ENCODE measurements around the gene PCSK9.

Gene PCSK9

GRCh38 chr1:55052221-55053142, 13.1 kb downstream of the PCSK9 start:
- no peak overlapping the region for H3K27ac ChIP-seq
- TF ChIP-seq, protein P1, sequence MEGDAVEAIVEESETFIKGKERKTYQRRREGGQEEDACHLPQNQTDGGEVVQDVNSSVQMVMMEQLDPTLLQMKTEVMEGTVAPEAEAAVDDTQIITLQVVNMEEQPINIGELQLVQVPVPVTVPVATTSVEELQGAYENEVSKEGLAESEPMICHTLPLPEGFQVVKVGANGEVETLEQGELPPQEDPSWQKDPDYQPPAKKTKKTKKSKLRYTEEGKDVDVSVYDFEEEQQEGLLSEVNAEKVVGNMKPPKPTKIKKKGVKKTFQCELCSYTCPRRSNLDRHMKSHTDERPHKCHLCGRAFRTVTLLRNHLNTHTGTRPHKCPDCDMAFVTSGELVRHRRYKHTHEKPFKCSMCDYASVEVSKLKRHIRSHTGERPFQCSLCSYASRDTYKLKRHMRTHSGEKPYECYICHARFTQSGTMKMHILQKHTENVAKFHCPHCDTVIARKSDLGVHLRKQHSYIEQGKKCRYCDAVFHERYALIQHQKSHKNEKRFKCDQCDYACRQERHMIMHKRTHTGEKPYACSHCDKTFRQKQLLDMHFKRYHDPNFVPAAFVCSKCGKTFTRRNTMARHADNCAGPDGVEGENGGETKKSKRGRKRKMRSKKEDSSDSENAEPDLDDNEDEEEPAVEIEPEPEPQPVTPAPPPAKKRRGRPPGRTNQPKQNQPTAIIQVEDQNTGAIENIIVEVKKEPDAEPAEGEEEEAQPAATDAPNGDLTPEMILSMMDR (conservative IDR thresholded peaks at IDR 0.05) = no peak

GRCh38 chr1:55053265-55053954, 14.1 kb downstream of the PCSK9 start:
- TF ChIP-seq, protein P1 (conservative IDR thresholded peaks at IDR 0.05) = no peak
- H3K27ac ChIP-seq = no peak overlapping the region

DNA sequence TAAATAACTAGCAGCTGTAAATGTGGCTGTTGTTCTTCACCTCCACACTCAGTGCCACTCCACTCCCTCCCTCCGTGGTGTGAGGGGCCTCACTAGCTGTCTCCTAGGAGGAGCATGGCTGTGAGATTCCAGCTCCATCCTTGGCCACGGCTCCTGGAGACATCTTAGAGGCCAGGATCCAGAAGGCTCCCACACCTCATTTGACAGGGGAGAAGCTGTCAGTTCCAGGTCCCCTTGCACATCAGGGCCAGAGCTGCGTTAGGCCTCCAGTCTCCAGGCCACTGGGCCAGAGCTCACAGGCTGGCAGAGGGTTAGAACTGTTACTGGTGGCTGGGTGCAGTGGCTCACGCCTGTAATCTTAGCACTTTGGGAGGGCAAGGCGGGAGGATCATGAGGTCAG, 15.0 kb downstream of the PCSK9 start:
- TF ChIP-seq, protein P1 (conservative IDR thresholded peaks at IDR 0.05) = no peak
- H3K27ac ChIP-seq = no peak overlapping the region

GRCh38 chr1:55055084-55055882, 15.9 kb downstream of the PCSK9 start:
- no peak overlapping the region for H3K27ac ChIP-seq
- TF ChIP-seq, protein P1 (conservative IDR thresholded peaks at IDR 0.05) = no peak

DNA sequence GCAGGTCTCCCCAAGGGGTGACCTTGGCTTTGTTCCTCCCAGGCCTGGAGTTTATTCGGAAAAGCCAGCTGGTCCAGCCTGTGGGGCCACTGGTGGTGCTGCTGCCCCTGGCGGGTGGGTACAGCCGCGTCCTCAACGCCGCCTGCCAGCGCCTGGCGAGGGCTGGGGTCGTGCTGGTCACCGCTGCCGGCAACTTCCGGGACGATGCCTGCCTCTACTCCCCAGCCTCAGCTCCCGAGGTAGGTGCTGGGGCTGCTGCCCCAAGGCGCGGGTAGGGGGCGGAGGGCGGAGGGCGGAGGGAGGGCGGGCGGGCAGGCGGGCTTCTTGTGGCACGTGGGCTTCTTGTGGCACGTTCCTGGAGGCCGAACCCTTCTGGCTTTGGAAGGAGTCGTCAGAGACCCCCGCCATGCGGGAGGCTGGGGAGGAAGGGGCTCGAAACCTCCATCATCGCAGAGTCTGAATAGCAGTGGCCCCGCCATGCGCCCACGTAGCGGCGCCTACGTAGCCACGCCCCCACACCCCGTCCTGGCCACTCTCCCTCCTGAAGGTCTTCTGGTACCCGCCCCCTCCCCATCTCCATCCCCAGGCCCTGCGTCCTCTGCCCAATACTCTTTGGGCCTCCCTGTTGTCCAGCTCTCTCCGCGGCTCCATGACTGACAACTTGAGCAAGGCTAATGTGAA, 16.7 kb downstream of the PCSK9 start:
- TF ChIP-seq, protein P1 (conservative IDR thresholded peaks at IDR 0.05) = no peak
- H3K27ac ChIP-seq = no peak overlapping the region

GRCh38 chr1:55056632-55056992, 17.3 kb downstream of the PCSK9 start:
- TF ChIP-seq, protein P1 (conservative IDR thresholded peaks at IDR 0.05) = no peak
- H3K27ac ChIP-seq = no peak overlapping the region
